ELF-1 (cell line): Measurements from ENCODE around the gene SH3BP5L.

Experiments used
- DNase-seq: peaks from one replicate; pipeline ENCODE4 v3.0.0-alpha.2; 2016; ENCODE audit warnings: low read depth, low spot score

The SH3BP5L gene

DNA sequence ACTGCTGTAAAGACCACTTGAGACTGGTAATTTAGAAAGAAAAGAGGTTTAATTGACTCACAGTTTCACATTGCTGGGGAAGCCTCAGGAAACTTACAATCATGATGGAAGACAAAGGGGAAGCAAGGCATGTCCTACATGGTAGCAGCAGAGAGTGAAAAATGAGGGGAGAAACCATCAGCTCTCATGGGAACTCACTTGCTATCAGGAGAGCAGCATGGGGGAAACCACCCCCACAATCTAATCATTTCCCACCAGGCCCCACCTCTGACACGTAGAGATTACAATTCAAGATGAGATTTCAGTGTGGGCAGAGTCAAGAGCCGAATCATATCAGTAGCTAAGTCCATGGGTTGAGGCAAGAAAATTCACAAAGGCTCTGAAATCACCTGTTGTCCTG, 46.4 kb downstream of the SH3BP5L start:
- DNase-seq: no peak

DNA sequence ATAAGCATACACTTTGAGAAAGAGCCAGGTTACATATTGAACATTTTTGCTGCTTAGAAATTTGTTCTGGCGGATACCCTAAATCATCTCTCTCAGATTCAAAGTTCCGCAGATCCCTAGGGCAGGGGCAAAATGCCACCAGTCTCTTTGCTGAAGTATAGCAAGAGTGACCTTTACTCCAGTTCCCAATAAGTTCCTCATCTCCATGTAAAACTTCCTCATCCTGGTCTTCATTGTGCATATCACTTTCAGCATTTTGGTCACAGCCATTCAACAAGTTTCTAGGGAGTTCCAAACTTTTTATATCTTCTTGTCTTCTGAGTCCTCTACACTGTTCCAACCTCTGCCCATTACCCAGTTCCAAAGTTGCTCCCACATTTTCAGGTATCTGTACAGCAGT, 46.8 kb downstream of the SH3BP5L start:
- no peak for DNase-seq

DNA sequence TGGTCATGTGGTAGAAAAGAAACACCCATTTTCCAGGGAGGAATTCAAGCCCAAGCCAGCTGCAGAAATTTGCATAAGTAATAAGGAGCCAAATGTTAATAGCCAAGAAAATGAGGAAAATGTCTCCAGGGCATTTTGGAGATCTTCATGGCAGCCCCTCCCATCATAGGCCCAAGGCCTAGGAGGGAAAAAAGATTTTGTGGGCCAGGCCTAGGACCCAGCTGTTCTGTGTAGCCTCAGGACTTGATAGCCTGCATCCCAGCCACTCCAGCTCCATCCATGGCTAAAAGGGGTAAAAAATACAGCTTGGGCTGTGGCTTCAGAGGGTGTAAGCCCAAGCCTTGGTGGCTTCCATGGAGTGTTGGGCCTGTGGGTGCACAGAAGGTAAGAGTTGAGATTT, 48.7 kb downstream of the SH3BP5L start:
- no peak for DNase-seq

DNA sequence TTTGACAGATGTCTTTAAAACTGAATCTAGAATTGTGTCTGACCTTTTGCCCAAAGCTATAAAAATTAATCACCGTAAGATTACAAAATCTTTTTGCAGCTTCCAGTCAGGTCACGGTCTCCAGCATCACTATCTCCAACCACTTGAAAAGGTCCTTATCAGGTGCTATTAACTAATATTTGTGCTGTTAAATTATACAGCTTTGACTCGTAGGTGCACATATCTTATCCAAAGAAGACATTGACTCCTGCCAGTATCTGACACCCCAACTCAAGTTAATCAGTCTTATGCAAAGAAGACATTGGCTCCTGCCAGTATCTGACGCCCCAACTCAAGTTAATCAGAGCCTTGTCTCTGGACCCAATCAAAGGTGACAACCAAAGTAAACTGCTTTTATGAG, 50.3 kb downstream of the SH3BP5L start:
- DNase-seq: no peak
